GM20431 (cell line): ENCODE measurements around the gene INTS3.
"Not testable (repeated sequence)": the region's sequence is repeated elsewhere in the genome, so short reads cannot be mapped to it uniquely, and the experiment has no call there.

Experiments used
- in situ Hi-C: fragments of 300-500 bp; cut with MseI, MboI; formaldehyde crosslinking; loops from one replicate; pipeline ENCODE4 v1.15.0; 2020; ENCODE audit warnings: low sequenced_read_pairs; ENCODE audit not compliant: unreplicated experiment

The INTS3 gene

DNA sequence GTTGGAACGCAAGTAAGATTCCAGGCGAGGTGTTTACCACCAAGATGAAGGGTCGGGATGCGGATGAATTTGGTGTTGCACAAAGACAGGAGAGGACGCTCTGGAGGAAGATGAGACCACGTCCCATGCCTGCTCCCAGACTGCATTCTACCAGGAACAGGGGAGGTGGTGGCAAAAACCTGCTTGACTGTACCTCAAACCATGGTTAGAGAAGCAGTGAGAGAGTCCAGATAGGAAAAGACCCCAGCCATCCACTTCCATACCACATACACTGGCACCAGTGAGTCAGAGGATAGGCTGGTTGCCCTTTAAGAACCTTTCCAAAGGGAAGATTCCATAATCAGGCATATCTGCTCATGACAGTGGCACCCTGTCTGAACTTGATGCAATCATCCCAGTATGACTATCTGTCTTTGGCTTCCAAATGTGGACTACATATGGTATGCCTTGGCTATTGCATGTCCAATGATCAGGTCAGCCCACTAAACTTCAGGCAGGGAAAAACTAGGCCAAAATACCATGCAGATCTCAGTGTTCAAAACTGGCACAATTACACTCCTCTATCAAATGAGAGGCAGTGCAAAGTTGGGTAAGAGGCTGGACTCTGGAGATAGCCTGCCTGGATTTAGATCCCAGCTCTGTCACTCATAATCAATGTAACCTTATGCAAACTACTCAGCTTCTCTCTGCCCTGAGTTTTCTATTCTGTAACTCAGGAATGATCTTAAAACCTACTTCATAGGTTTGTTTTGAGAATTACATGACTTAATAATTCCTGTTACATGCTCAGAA, 28.7 kb upstream of the INTS3 start:
- in situ Hi-C loops, result no loop called here

- in situ Hi-C loops, result no loop called here
Observed at GRCh38 chr1:153699768-153700167, 28.1 kb upstream of the INTS3 start.

- in situ Hi-C loops, result no loop called here
Observed at GRCh38 chr1:153705484-153705883, 22.4 kb upstream of the INTS3 start.

GRCh38 chr1:153711026-153711425, 16.8 kb upstream of the INTS3 start:
- in situ Hi-C loops, result no loop called here

DNA sequence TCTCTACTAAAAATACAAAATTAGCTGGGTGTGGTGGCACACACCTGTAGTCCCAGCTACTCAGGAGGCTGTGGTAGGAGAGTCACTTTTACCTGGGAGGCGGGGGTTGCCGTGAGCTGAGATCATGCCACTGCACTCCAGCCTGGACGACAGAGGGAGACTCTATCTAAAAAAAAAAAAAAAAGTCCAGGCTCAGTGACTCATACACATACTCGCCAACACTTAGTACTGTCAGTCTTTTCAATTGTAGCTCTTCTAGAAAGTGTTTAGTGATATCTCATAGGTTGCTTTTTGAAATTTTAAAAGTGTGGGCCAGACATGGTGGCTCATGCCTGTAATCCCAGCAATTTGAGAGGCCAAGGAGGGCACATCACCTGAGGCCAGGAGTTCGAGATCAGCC, 11.6 kb upstream of the INTS3 start:
- in situ Hi-C loops, result not testable (repeated sequence)

GRCh38 chr1:153717330-153717729, 10.5 kb upstream of the INTS3 start:
- in situ Hi-C loops, result no loop called here

- in situ Hi-C loops, result no loop called here
Observed at GRCh38 chr1:153723687-153724086, 4.2 kb upstream of the INTS3 start.

GRCh38 chr1:153724634-153725033, 3.2 kb upstream of the INTS3 start:
- in situ Hi-C loops, result not testable (repeated sequence)

DNA sequence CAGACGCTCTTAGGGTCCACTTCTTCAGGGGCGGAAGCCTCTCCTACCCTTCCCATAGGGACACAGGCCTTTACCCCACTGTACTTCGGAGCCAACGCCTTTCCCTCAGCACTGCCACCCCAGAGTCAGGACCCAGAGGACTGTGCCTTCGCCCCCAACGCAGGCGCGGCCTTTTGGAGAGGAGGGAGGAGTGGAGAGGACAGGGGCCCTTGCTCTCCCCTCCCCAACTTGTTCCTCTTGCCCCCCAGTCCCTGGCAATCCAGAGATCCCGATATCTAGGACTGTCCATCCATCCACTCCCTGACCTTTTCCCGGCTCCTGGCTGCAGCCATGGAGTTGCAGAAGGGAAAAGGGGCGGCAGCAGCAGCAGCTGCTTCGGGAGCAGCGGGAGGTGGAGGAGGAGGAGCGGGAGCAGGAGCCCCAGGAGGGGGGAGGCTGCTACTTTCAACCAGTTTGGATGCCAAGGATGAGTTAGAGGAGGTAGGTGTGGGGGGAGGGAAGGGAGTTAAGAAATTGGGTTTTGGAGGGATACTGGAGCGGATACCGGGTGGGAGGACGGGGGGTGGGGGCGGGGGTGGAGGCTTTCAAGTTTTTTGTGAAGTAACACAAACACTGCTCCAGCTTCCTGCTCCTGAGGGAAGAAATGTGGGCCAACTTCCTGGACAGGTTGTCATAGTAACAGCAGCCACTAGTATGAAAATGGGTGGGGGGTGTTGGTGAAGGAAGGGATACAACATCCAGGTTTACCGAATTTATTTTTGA, 636 bp downstream of the INTS3 start:
- in situ Hi-C loops, result no loop called here

GRCh38 chr1:153730468-153730988, 2.7 kb downstream of the INTS3 start:
- in situ Hi-C loops, result no loop called here

- in situ Hi-C loops, result no loop called here
Observed at GRCh38 chr1:153733970-153734369, 6.1 kb downstream of the INTS3 start.

DNA sequence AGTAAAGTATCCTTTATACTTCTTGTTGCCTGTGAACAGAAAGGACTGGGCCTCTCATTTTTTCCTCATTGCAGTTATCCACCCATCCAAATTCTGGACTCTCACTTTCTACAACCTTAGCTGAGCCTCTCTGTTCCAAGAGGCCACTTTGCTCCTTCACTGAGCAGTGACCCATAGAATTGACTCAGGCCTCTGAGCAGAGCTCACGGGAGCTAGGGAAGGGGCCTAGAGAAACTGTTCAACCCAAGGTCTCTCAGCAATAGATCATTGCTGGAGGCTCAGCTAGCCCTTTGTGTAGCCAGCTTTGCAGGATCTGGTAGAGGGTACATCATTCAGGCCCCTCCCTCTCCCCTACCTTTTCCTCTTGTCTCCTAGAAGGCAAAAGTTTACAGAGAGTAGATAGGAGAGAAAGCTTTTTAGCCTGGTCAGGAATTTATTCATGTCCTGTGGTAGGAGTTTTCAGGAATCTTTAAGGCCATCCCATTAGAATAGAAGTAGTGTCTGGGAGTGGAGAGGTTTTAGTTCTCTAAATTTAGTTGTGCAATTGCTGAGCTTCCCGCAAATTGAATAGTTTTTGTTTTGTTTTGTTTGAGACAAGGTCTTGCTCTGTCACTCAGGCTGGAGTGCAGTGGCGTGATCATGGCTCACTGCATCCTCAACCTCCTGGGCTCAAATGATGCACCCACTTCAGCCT, 6.7 kb downstream of the INTS3 start:
- in situ Hi-C loops, result no loop called here

GRCh38 chr1:153735090-153735420, 7.2 kb downstream of the INTS3 start:
- in situ Hi-C loops, result no loop called here

GRCh38 chr1:153741986-153742385, 14.1 kb downstream of the INTS3 start:
- in situ Hi-C loops, result loop anchor here (10.0 kb wide), 1 partner anchor 67 kb away; the partner anchor contains the start of genes ILF2 and NPR1

DNA sequence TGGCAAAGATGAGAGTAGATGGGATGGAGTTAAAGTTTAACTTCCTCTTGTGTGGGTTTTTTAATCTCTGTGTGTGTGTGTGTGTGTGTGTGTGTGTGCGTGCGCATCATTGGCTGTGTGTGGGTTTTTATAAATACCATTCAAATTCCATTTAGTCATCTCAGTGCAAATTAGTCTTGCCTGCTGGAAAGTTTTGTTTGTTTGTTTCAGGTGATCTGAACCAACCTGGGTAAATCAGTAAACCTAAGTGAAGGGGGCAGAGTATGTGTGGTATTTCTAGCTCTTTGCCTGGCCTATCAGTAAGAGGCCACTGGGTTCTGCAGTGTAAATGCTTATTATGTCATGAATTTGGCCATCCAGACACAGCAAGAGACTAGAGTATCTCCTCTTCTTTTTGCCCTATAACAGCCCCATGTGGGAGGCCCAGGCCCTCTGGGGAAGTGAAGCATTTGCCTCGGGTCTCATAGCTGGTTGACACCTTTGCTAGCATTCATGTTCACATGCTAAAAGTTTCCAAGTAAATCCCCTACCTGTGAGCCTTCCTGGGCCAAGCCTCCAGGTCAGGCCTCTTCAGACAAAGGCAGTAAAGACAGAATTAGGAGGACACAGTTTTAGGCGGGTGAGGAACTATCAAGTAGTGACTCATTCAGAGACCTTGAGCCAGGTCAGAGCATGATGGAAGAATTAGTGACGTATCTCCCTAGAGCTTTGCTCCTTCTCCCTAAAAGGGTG, 14.7 kb downstream of the INTS3 start:
- in situ Hi-C loops, result loop anchor here (10.0 kb wide), 1 partner anchor 68 kb away; the partner anchor contains the start of genes ILF2 and NPR1

DNA sequence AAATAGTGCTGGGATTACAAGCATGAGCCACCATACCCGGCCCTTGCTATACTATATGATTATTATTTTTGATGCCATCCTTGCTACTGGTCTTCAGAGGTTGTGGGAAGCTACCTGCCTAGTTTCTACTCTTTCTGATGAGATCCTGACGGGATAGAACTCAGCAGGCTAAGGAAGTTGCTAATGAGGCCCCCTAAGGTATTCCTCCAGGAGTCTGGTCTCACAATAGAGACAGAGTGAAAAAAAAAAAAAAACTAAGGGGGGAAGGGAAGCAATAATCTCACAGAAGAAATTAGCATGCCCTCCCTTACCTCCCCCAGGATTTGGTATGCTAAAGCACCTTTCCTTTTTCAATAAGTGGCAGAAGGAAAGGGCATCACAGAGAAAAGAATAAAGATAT, 17.6 kb downstream of the INTS3 start:
- in situ Hi-C loops, result loop anchor here (10.0 kb wide), 1 partner anchor 71 kb away; the partner anchor contains the start of genes ILF2 and NPR1

DNA sequence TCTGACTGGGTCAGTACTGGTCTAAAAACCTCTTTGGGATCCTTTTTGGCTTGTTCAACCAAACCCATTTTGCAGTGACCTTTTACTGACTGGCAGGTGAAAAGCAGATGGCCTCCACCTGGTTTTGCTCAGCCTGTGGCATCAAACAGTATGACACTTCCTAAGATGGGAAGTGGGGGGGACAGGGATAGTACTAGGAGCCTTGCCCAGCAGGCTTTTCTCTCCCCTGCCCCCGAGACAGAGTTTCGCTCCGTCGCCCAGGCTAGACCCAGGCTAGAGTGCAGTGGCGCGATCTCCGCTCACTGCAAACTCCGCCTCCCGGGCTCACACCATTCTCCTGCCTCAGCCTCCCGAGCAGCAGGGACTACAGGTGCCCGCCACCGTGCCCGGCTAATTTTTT, 18.3 kb downstream of the INTS3 start:
- in situ Hi-C loops, result loop anchor here (10.0 kb wide), 1 partner anchor 71 kb away; the partner anchor contains the start of genes ILF2 and NPR1

- in situ Hi-C loops, result loop anchor here (10.0 kb wide), 1 partner anchor 74 kb away; the partner anchor contains the start of genes ILF2 and NPR1
Observed at GRCh38 chr1:153748903-153749302, 21.1 kb downstream of the INTS3 start.

- in situ Hi-C loops, result loop anchor here (10.0 kb wide), 1 partner anchor 75 kb away; the partner anchor contains the start of genes ILF2 and NPR1
Observed at GRCh38 chr1:153749408-153750005, 21.7 kb downstream of the INTS3 start.
